Suprapubic skin (tissue), 3 donors: ENCODE data around the gene UMAD1.

ENCODE experiments used
- EP300 ChIP-seq: sonication (generic); formaldehyde crosslinking; IDR thresholded peaks from one replicate; pipeline ENCODE4 v1.6.1; 2017; ENCODE audit warnings: antibody characterized with exemption
- POLR2A ChIP-seq, 2 donors: fragments of 450-650 bp; IDR thresholded peaks; one replicate each; pipeline ENCODE4 v1.6.1; 2017; ENCODE audit warnings: antibody characterized with exemption in 2 of 2, mild to moderate bottlenecking in 2 of 2, moderate library complexity in 2 of 2
- TF ChIP-seq, protein P1 (sequence below), 2 donors: fragments of 200-600 bp in 1 of 2; fragments of 450-650 bp in 1 of 2; sonication (generic) in 1 of 2; IDR thresholded peaks; one replicate each; pipeline ENCODE4 v1.5.1; 2016 to 2019; ENCODE audit warnings: antibody characterized with exemption in 2 of 2, mild to moderate bottlenecking in 1 of 2, moderate library complexity in 1 of 2

DNA sequence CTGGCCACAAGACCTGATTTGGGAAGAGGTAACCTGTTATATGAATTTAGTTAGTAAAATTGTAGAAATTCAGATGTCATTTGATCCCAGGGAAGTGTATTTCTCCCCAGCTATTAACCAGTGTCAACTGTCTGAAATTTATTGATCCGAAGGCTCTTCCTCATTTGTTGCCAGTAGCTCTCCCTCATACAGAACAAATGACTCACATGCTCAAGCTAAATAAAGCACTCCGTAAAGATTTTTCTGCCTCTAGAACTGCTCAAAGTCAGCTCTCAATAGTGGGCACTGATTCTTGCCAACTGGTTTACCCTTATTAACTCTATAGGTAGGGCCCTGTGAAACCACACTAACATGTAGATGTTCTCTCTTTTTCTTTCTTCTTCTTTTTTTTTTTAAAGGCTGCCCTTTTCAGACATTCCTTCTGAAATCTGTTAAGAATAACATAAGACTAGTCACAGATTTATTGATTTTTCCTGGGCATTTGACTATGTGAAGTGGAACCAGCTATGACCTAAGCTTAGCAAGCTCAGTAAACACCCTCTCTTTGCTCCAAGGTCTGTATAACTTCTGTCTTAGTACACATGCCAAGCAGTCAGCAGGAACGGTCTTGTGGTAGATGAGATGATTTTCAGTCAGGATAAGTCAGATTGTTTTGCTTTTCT is 56.0 kb downstream of the UMAD1 start:
- TF ChIP-seq, protein P1, sequence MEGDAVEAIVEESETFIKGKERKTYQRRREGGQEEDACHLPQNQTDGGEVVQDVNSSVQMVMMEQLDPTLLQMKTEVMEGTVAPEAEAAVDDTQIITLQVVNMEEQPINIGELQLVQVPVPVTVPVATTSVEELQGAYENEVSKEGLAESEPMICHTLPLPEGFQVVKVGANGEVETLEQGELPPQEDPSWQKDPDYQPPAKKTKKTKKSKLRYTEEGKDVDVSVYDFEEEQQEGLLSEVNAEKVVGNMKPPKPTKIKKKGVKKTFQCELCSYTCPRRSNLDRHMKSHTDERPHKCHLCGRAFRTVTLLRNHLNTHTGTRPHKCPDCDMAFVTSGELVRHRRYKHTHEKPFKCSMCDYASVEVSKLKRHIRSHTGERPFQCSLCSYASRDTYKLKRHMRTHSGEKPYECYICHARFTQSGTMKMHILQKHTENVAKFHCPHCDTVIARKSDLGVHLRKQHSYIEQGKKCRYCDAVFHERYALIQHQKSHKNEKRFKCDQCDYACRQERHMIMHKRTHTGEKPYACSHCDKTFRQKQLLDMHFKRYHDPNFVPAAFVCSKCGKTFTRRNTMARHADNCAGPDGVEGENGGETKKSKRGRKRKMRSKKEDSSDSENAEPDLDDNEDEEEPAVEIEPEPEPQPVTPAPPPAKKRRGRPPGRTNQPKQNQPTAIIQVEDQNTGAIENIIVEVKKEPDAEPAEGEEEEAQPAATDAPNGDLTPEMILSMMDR (IDR thresholded peaks at IDR 0.05) = no peak
- TF ChIP-seq EP300 (no peak), POLR2A (IDR thresholded peaks at IDR 0.05) (no peak)
